Type B pancreatic cell (in vitro differentiated cells): ENCODE results near the gene NLRP1. TPM values are rescaled to one million over a fixed set of nuclear protein-coding genes. Genes with fewer than 3 reads are reported as not detected.
A peak's percentile ranks its signal among the peaks of the same experiment; 100 is the strongest.

Experiments
- DNase-seq: peaks from one replicate; pipeline ENCODE4 v3.0.0; 2021; ENCODE audit warnings: mixed read lengths; ENCODE audit not compliant: unreplicated experiment; ENCODE audit errors: extremely low spot score
- H3K27ac Mint-ChIP-seq: 2 replicates; pipeline ENCODE4 v1.8.0; 2021; ENCODE audit warnings: mild to moderate bottlenecking, mixed read lengths
- H3K27me3 Mint-ChIP-seq: 2 replicates; pipeline ENCODE4 v1.8.0; 2021; ENCODE audit warnings: mixed read lengths
- H3K36me3 Mint-ChIP-seq: 2 replicates; pipeline ENCODE4 v1.8.0; 2021; ENCODE audit warnings: mixed read lengths
- H3K4me1 Mint-ChIP-seq: one replicate; pipeline ENCODE4 v1.8.0; 2021; ENCODE audit warnings: mixed read lengths; ENCODE audit not compliant: unreplicated experiment
- H3K4me3 Mint-ChIP-seq: 2 replicates; pipeline ENCODE4 v1.8.0; 2021; ENCODE audit warnings: mild to moderate bottlenecking, mixed read lengths
- H3K9me3 Mint-ChIP-seq: 2 replicates; pipeline ENCODE4 v1.8.0; 2021; ENCODE audit warnings: mixed read lengths
- CTCF ChIP-seq: fragments of 200-600 bp; sonication (generic); conservative IDR thresholded peaks from 2 replicates; pipeline ENCODE4 v1.5.0; 2021; ENCODE audit warnings: antibody characterized with exemption, mild to moderate bottlenecking
- total RNA-seq: library from RNA; stranded (reverse); gene quantifications from 2 replicates; pipeline ENCODE4 v1.2.1, GENCODE V29; 2021; ENCODE audit warnings: low replicate concordance

Gene NLRP1
- total RNA-seq, 1 donor from 2014 or later, result 111 TPM

- no peaks in the 10 kb centered on the region for H3K4me1 Mint-ChIP-seq
- TF ChIP-seq CTCF, result no peak
- no peaks in the 10 kb centered on the region for H3K36me3 Mint-ChIP-seq
- no peak for DNase-seq
- no peaks in the 10 kb centered on the region for H3K9me3 Mint-ChIP-seq
- no peak overlapping the region for H3K4me3 Mint-ChIP-seq
- H3K27me3 Mint-ChIP-seq, result no peaks in the 10 kb centered on the region
- no peak overlapping the region for H3K27ac Mint-ChIP-seq
Measured at GRCh38 chr17:5532581-5532980, 51.7 kb downstream of the NLRP1 start.

GRCh38 chr17:5531085-5531418 lies 53.3 kb downstream of the NLRP1 start:
- no peak overlapping the region for H3K4me3 Mint-ChIP-seq
- H3K27ac Mint-ChIP-seq, result no peak overlapping the region
- peaks cover 15% of the 10 kb centered on the region for H3K4me1 Mint-ChIP-seq
- no peaks in the 10 kb centered on the region for H3K36me3 Mint-ChIP-seq
- H3K9me3 Mint-ChIP-seq, result no peaks in the 10 kb centered on the region
- TF ChIP-seq CTCF, result no peak
- H3K27me3 Mint-ChIP-seq, result no peaks in the 10 kb centered on the region
- no peak for DNase-seq

DNA sequence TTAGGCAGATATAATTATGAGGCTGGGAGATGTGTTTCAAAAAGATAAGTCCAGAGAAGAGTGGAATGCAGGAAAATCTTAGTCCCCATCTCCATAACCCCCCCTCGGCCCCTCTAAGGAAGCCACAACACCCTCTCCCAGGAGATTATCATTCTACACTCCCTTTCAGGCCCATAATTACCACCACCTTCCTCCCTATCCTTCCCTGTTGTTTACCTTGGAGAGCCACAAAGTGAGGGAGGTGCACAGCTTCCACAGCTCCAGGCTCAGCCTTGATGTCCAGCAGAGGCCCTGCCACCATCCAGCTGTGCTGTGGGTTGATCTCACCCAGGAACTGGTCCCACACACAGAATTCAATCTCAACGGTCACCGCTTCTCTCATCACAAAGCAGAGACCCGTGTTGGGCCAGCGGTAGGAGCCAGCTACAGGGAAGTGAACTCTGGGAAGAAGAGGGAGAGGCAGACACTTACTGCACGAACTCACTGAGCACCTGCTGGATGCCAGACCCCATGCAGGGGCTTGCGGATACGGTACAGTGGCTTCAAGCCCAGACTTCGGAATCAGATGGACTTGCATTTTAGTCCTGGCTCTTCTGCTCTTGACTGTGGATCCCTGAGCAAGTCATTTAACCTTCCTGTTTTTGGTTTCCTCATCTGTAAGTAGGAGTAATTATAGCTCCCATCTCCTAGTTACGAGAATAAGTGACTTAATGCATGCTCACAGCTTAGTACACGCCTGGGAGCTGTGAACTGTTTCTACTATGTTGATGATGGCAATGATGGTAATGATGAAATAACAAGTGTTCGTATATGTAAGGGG lies 53.8 kb downstream of the NLRP1 start:
- peaks cover 16% of the 10 kb centered on the region for H3K4me1 Mint-ChIP-seq
- H3K4me3 Mint-ChIP-seq, result no peak overlapping the region
- no peak for TF ChIP-seq CTCF
- no peak for DNase-seq
- H3K27me3 Mint-ChIP-seq, result no peaks in the 10 kb centered on the region
- H3K36me3 Mint-ChIP-seq, result no peaks in the 10 kb centered on the region
- no peak overlapping the region for H3K27ac Mint-ChIP-seq
- no peaks in the 10 kb centered on the region for H3K9me3 Mint-ChIP-seq

DNA sequence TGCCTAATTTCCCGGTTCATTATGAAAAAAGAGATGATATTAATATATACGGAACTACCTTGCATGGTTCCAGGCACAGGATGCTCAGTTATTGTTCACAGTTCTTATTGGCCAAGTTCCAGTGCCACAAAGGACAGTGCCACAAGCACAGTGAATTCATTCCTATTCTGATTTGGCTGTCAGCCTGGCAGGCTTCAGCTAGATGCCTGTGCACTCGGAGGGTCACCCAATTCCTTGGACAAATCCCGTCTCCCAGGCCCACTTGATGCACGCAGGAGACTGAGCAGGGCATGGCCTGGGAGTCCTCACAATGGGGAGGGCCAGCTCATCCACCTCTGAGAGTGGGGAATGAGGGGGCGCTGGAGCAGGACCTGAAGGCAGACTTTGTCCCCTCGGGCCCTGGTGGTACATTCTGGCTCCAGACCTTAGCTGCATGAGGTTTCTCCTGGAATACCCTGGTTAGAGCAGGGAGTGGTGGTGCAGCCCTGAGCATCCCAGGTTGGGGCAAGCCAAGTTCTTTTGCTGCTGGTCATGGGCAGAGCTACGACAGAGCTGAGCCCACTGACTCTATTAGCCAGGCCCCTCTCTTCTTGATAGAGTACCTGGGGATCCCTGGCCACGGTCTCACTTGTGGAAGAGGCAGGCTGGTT lies 56.6 kb downstream of the NLRP1 start:
- H3K36me3 Mint-ChIP-seq, result no peaks in the 10 kb centered on the region
- peak overlapping the region; percentile 85 for H3K27ac Mint-ChIP-seq
- no peak for DNase-seq
- peaks cover 16% of the 10 kb centered on the region for H3K4me1 Mint-ChIP-seq
- H3K27me3 Mint-ChIP-seq, result no peaks in the 10 kb centered on the region
- no peaks in the 10 kb centered on the region for H3K9me3 Mint-ChIP-seq
- H3K4me3 Mint-ChIP-seq, result no peak overlapping the region
- TF ChIP-seq CTCF, result no peak

DNA sequence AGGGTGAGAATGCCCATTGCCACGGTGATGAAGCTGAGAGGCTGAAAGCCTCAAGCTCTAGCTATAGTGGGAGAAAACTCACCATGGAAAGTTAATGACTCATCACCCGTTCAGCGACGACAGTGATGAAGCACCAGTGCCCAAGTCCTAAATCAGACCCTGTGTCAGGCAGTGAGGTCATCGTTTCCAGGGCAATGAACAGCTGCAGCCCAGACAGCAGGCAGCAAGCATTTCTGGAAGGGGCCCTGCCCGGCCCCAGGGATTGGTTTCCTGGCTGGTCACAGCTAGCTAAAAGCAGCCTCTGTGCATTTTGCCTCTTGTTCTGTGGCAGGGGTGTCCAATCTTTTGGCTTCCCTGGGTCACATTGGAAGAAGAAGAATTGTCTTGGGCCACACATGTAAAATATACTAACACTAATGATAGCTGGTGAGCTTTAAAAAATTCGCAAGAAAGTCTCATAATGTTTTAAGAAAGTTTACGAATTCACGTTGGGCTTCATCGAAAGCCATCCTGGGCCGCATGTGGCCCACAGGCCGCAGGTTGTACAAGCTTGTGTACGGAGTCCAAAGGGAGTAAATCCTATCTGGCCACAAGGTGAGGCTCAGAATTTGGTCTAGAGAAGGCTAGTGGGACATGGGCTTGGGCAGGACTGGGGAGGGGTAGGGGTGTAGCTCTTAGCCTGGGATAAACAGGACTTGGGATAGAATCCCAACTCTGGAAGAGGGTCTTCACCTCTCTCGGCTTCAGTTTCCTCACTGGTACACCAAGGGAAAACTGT lies 57.3 kb downstream of the NLRP1 start:
- Mint-ChIP-seq H3K4me3 (no peak overlapping the region), H3K27me3 (no peaks in the 10 kb centered on the region), H3K9me3 (no peaks in the 10 kb centered on the region), H3K4me1 (peaks cover 16% of the 10 kb centered on the region), H3K36me3 (no peaks in the 10 kb centered on the region), H3K27ac (peak overlapping the region; percentile 85)
- TF ChIP-seq CTCF, result no peak
- DNase-seq, result no peak
